ENCODE data around the gene TIMP3.

DNA sequence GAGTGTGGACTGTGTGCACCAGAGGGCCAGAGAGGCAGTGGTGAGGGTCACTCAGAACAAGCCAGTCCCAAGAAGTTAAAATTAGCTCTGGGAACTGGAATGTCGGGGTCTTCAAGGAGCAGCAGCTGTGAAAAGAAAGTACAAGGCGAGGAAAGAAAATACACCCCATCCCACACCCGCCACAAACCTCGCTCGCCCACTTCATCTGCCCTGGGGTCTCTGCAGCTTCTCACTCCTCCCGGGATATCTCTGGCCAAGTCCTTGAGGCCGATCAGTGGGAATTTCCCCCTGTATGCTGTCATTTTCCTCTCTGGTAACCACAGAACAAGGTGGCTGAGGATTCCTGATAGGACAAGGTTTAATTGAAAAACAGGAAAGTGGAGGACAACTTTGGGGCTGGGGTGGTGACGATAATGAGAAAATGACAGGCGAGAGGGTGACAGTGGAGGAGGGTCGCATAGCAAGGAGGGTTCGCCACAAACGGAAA lies 36.3 kb upstream of the TIMP3 start:
- TF ChIP-seq, protein P1, sequence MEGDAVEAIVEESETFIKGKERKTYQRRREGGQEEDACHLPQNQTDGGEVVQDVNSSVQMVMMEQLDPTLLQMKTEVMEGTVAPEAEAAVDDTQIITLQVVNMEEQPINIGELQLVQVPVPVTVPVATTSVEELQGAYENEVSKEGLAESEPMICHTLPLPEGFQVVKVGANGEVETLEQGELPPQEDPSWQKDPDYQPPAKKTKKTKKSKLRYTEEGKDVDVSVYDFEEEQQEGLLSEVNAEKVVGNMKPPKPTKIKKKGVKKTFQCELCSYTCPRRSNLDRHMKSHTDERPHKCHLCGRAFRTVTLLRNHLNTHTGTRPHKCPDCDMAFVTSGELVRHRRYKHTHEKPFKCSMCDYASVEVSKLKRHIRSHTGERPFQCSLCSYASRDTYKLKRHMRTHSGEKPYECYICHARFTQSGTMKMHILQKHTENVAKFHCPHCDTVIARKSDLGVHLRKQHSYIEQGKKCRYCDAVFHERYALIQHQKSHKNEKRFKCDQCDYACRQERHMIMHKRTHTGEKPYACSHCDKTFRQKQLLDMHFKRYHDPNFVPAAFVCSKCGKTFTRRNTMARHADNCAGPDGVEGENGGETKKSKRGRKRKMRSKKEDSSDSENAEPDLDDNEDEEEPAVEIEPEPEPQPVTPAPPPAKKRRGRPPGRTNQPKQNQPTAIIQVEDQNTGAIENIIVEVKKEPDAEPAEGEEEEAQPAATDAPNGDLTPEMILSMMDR (IDR thresholded peaks at IDR 0.05): no peak
- TF ChIP-seq POLR2AphosphoS5 (IDR thresholded peaks at IDR 0.05) (no peak), EP300 (IDR thresholded peaks at IDR 0.05) (no peak)

Measured in gastroesophageal sphincter (tissue), 3 donors.